HCT116 (cell line): Measurements from ENCODE around the gene MSRB2. TPM values are rescaled to one million over a fixed set of nuclear protein-coding genes. Genes with fewer than 3 reads are reported as not detected.

Source experiments
- ATAC-seq: fragments of 200-7000 bp; cut with Tn5 transposase; 2 replicates; pipeline ENCODE4 v1.9.1; 2020; ENCODE audit warnings: mild to moderate bottlenecking, moderate library complexity
- BruUV-seq: library from RNA; stranded (reverse); fragments of 400-500 nt; replicated peaks from 2 replicates; lab custom pipeline; 2021; lab: Mats Ljungman, UMichigan
- CTCF ChIA-PET: fragments of 300-600 bp; sonication (Branson Sonifier 250); formaldehyde crosslinking; loops from one replicate; lab custom pipeline; 2021; ENCODE audit warnings: antibody characterized with exemption; lab: Charles Lee
- POLR2A ChIA-PET: fragments of 300-600, 350-600 bp; sonication (Branson Sonifier 250); formaldehyde crosslinking; loops from one replicate; lab custom pipeline; 2021; ENCODE audit warnings: antibody characterized with exemption; lab: Charles Lee
- RAD21 ChIA-PET, 2 experiments: fragments of 300-600 bp; sonication (Branson Sonifier 250); formaldehyde crosslinking; loops; one replicate each; lab custom pipeline; 2023; ENCODE audit warnings: low total read pairs in 2 of 2; ENCODE audit not compliant: uncharacterized antibody in 2 of 2, unreplicated experiment in 2 of 2, low non-redundant PET in 1 of 2; lab: Charles Lee
- DNase-seq: peaks from one replicate; pipeline ENCODE4 v3.0.0-alpha.2; 2010; ENCODE audit warnings: low read depth, low spot score
- H2AFZ ChIP-seq: fragments of 200-600 bp; shearing (Covaris generic), sonication (generic); 2 replicates; pipeline ENCODE4 v1.6.1; 2017; ENCODE audit warnings: low read depth, mixed run types, mixed read lengths, antibody characterized with exemption, low read length; ENCODE audit not compliant: poor library complexity, severe bottlenecking
- H3K27ac ChIP-seq: 2 replicates; pipeline ENCODE4 v1.5.1; 2012; ENCODE audit warnings: low read depth, low read length
- H3K27me3 ChIP-seq: fragments of 200-600 bp; sonication (generic); 2 replicates; pipeline ENCODE4 v1.6.1; 2016; ENCODE audit warnings: mixed run types, low read length, mixed read lengths; ENCODE audit not compliant: insufficient read depth
- H3K36me3 ChIP-seq, 2 experiments: fragments of 200-500 bp in 1 of 2; fragments of 200-600 bp in 1 of 2; sonication (Bioruptor generic) in 1 of 2; sonication (generic) in 1 of 2; 2 replicates each; pipeline versions ENCODE4 v1.5.1 to v1.6.1; 2014 to 2016; ENCODE audit warnings: low read length in 2 of 2, inconsistent platforms in 1 of 2, mixed read lengths in 1 of 2, mixed run types in 1 of 2; ENCODE audit not compliant: insufficient read depth in 2 of 2, control insufficient read depth in 1 of 2
- H3K4me1 ChIP-seq, 2 experiments: fragments of 200-600 bp in 1 of 2; sonication (generic) in 1 of 2; 2 replicates each; pipeline versions ENCODE4 v1.5.1 to v1.6.1; 2012 to 2017; ENCODE audit warnings: low read length in 2 of 2, inconsistent platforms in 1 of 2, mild to moderate bottlenecking in 1 of 2, mixed read lengths in 1 of 2, mixed run types in 1 of 2, moderate library complexity in 1 of 2; ENCODE audit not compliant: insufficient read depth in 2 of 2, control insufficient read depth in 1 of 2
- H3K4me2 ChIP-seq: fragments of 200-600 bp; sonication (generic); 2 replicates; pipeline ENCODE4 v1.6.1; 2017; ENCODE audit warnings: mixed run types, low read length, mixed read lengths
- H3K4me3 ChIP-seq, 2 experiments: fragments of 200-600 bp in 1 of 2; sonication (generic) in 1 of 2; replicated peaks in 1 of 2; 2 replicates each; pipeline ENCODE4 v1.5.1; 2011 to 2016; ENCODE audit warnings: low read length in 2 of 2, control low read depth in 1 of 2, low read depth in 1 of 2, mild to moderate bottlenecking in 1 of 2, mixed read lengths in 1 of 2, mixed run types in 1 of 2
- H3K79me2 ChIP-seq: fragments of 200-600 bp; sonication (generic); 2 replicates; pipeline ENCODE4 v1.6.1; 2017; ENCODE audit warnings: mild to moderate bottlenecking, mixed run types, low read length, moderate library complexity, mixed read lengths; ENCODE audit not compliant: insufficient read depth
- H3K9ac ChIP-seq: fragments of 200-600 bp; sonication (generic); 2 replicates; pipeline ENCODE4 v1.6.1; 2016; ENCODE audit warnings: low read length, mixed read lengths
- H3K9me2 ChIP-seq: fragments of 200-600 bp; sonication (generic), shearing (Covaris generic); 2 replicates; pipeline ENCODE4 v1.6.1; 2017; ENCODE audit warnings: mixed run types, mild to moderate bottlenecking, moderate library complexity; ENCODE audit not compliant: insufficient read depth
- H3K9me3 ChIP-seq, 2 experiments: fragments of 200-500 bp in 1 of 2; fragments of 200-600 bp in 1 of 2; sonication (Bioruptor generic) in 1 of 2; sonication (generic) in 1 of 2; 2 replicates each; pipeline ENCODE4 v1.6.1; 2014 to 2017; ENCODE audit warnings: low read length in 2 of 2, mixed read lengths in 2 of 2, inconsistent platforms in 1 of 2, low read depth in 1 of 2, mild to moderate bottlenecking in 1 of 2, mixed run types in 1 of 2, moderate library complexity in 1 of 2; ENCODE audit not compliant: control insufficient read depth in 1 of 2, insufficient read depth in 1 of 2
- H4K20me1 ChIP-seq: fragments of 200-600 bp; sonication (generic), shearing (Covaris generic); 2 replicates; pipeline ENCODE4 v1.6.1; 2017; ENCODE audit warnings: mixed run types, mild to moderate bottlenecking, moderate library complexity; ENCODE audit not compliant: insufficient read depth
- ATF3 ChIP-seq: IDR thresholded peaks from 2 replicates; pipeline ENCODE4 v1.6.1; 2012
- EGR1 ChIP-seq: IDR thresholded peaks from 2 replicates; pipeline ENCODE4 v1.6.1; 2012; ENCODE audit warnings: low read depth
- ELF1 ChIP-seq: IDR thresholded peaks from 2 replicates; pipeline ENCODE4 v1.6.1; 2012; ENCODE audit warnings: low read depth, borderline replicate concordance
- EZH2phosphoT487 ChIP-seq: fragments of 200-600 bp; IDR thresholded peaks from 2 replicates; pipeline ENCODE4 v1.6.1; 2018; ENCODE audit warnings: antibody characterized with exemption, borderline replicate concordance
- JUND ChIP-seq: IDR thresholded peaks from 2 replicates; pipeline ENCODE4 v1.6.1; 2012
- MAX ChIP-seq: IDR thresholded peaks from 2 replicates; pipeline ENCODE4 v1.6.1; 2012
- POLR2AphosphoS5 ChIP-seq: IDR thresholded peaks from 2 replicates; pipeline ENCODE4 v1.6.1; 2011; ENCODE audit warnings: mild to moderate bottlenecking, low read depth, low read length, moderate library complexity
- RAD21 ChIP-seq: IDR thresholded peaks from 2 replicates; pipeline ENCODE4 v1.6.1; 2012; ENCODE audit warnings: low read depth, mild to moderate bottlenecking
- REST ChIP-seq: IDR thresholded peaks from 2 replicates; pipeline ENCODE4 v1.6.1; 2012; ENCODE audit warnings: low read depth
- SRF ChIP-seq: IDR thresholded peaks from 2 replicates; pipeline ENCODE4 v1.6.1; 2012; ENCODE audit warnings: low read depth
- YY1 ChIP-seq: IDR thresholded peaks from 2 replicates; pipeline ENCODE4 v1.6.1; 2011; ENCODE audit warnings: low read length, low read depth, moderate library complexity, mild to moderate bottlenecking; ENCODE audit not compliant: insufficient replicate concordance; ENCODE audit errors: extremely low read depth
- ZFX ChIP-seq: fragments of 450-650 bp; IDR thresholded peaks from 2 replicates; pipeline ENCODE4 v1.6.1; 2017
- ZNF274 ChIP-seq: fragments of 200-500 bp; sonication (Bioruptor generic); IDR thresholded peaks from 2 replicates; pipeline ENCODE4 v1.6.1; 2014; ENCODE audit warnings: mild to moderate bottlenecking, low read depth, low read length, inconsistent platforms
- intact Hi-C: fragments of 100-400 bp; cut with micrococcal nuclease; formaldehyde crosslinking; loops from 2 replicates; pipeline ENCODE4 v1.10.0; 2022
- total RNA-seq: library from RNA; stranded (reverse); gene quantifications from one replicate; pipeline ENCODE4 v1.2.1, GENCODE V29; 2021; ENCODE audit not compliant: unreplicated experiment

The MSRB2 gene
- total RNA-seq, 1 experiment from 2014 or later = 13.6 TPM

GRCh38 chr10:23100331-23101030 lies 5.1 kb downstream of the MSRB2 start:
- no peaks in the 10 kb centered on the region for H3K27me3 ChIP-seq
- CTCF ChIA-PET = no interaction called here
- H3K9me2 ChIP-seq = no peaks in the 10 kb centered on the region
- H3K4me3 ChIP-seq = no peak overlapping the region
- ATAC-seq = no peak
- no peaks in the 10 kb centered on the region for H3K36me3 ChIP-seq
- H3K79me2 ChIP-seq = no peaks in the 10 kb centered on the region; the same call in 1 of the 2 replicates
- RAD21 ChIA-PET = no interaction called here
- H3K9me3 ChIP-seq = no peaks in the 10 kb centered on the region
- no peak for TF ChIP-seq EZH2phosphoT487
- no peak overlapping the region for H2AFZ ChIP-seq
- BruUV-seq = no TSS peak
- no peak overlapping the region for H3K27ac ChIP-seq
- no peak overlapping the region for H3K9ac ChIP-seq
- H3K4me1 ChIP-seq = peaks cover 11 to 22% of the 10 kb centered on the region in 2 experiments; a peak in 3 of 4 replicates
- H4K20me1 ChIP-seq = no peaks in the 10 kb centered on the region
- intact Hi-C loops = no loop called here
- POLR2A ChIA-PET = no interaction called here
- no peak overlapping the region for H3K4me2 ChIP-seq
- no peak for DNase-seq

- Histone ChIP-seq H3K36me3 (no peaks in the 10 kb centered on the region), H3K27ac (no peak overlapping the region), H3K9me2 (no peaks in the 10 kb centered on the region), H3K27me3 (no peaks in the 10 kb centered on the region), H3K4me2 (no peak overlapping the region), H3K4me1 (no peaks in the 10 kb centered on the region), H2AFZ (no peak overlapping the region), H3K4me3 (no peak overlapping the region)
- intact Hi-C loops = no loop called here
- ChIA-PET CTCF (no interaction called here), RAD21 (no interaction called here), POLR2A (no interaction called here)
- DNase-seq = no peak
- BruUV-seq = no TSS peak
- TF ChIP-seq EGR1 (no peak), REST (no peak), MAX (no peak), YY1 (no peak), ZFX (no peak), RAD21 (no peak), ELF1 (no peak), POLR2AphosphoS5 (no peak), ATF3 (no peak), ZNF274 (no peak), JUND (no peak), SRF (no peak)
- TF ChIP-seq, all 23 proteins: peak for 0
- H3K9ac ChIP-seq = no peak overlapping the region
- no peak for ATAC-seq
- no peaks in the 10 kb centered on the region for H3K9me3 ChIP-seq
- no peaks in the 10 kb centered on the region for H3K79me2 ChIP-seq
- H4K20me1 ChIP-seq = no peaks in the 10 kb centered on the region
Observed at GRCh38 chr10:23106331-23107072, 11.1 kb downstream of the MSRB2 start.
